ENCODE measurements around the gene P3H1.

- TF ChIP-seq TAF1 (IDR thresholded peaks at IDR 0.05; ENCODE audit: low read depth, low read length) (no peak), POLR2A (IDR thresholded peaks at IDR 0.05; ENCODE audit: low read depth, low read length) (no peak), POLR2AphosphoS5 (IDR thresholded peaks at IDR 0.05; ENCODE audit: low read depth, low read length) (no peak)
Measured at GRCh38 chr1:42736571-42737200, 30.1 kb downstream of the P3H1 start.

All from GM12891 (cell line).